GM12878 (cell line): Measurements from ENCODE around the gene F12. TPM values are rescaled to one million over a fixed set of nuclear protein-coding genes. Genes with fewer than 3 reads are reported as not detected.

Experiments used
- ATAC-seq: fragments of 200-7000 bp; cut with Tn5 transposase; 3 replicates; pipeline ENCODE4 v1.9.1; 2020; ENCODE audit warnings: mild to moderate bottlenecking, moderate library complexity
- BruUV-seq: library from RNA; stranded (reverse); fragments of 400-500 nt; replicated peaks from 2 replicates; lab custom pipeline; 2021; lab: Mats Ljungman, UMichigan
- CTCF ChIA-PET: fragments of 300-600 bp; sonication (Branson Sonifier 250); formaldehyde crosslinking; extraction: SDS; loops from one replicate; lab custom pipeline; 2021; ENCODE audit warnings: inconsistent platforms; lab: Yijun Ruan, JAX
- POLR2A ChIA-PET: fragments of 350-600 bp; formaldehyde crosslinking; extraction: SDS; loops from one replicate; lab custom pipeline; 2021; ENCODE audit warnings: inconsistent platforms; lab: Charles Lee
- RAD21 ChIA-PET: fragments of 300-600 bp; sonication (Branson Sonifier 250); formaldehyde crosslinking; loops from one replicate; lab custom pipeline; 2023; ENCODE audit warnings: antibody characterized with exemption; ENCODE audit not compliant: unreplicated experiment; lab: Charles Lee
- SMC1A ChIA-PET: fragments of 300-600 bp; sonication (Branson Sonifier 250); formaldehyde crosslinking; loops from one replicate; lab custom pipeline; 2023; ENCODE audit not compliant: unreplicated experiment, uncharacterized antibody; lab: Charles Lee
- DNase-seq: peaks from one replicate; pipeline ENCODE4 v3.0.0-alpha.2; 2011; ENCODE audit warnings: low read depth, low spot score
- FAIRE-seq: peaks from 3 replicates; lab custom pipeline; 2011; peaks lifted over from hg19 to GRCh38; lab: Jason Lieb, UNC
- H2AFZ ChIP-seq: 2 replicates; pipeline ENCODE4 v1.6.0; 2011; ENCODE audit warnings: low read depth, low read length, control low read depth; ENCODE audit not compliant: control insufficient read depth
- H3K27ac ChIP-seq: 2 replicates; pipeline ENCODE4 v1.5.1; 2011; ENCODE audit warnings: control low read depth; ENCODE audit not compliant: control insufficient read depth, insufficient read depth
- H3K27me3 ChIP-seq, 2 experiments: replicated peaks in 1 of 2; 2 replicates each; pipeline versions ENCODE4 v1.6.0 to v1.6.1; 2011; ENCODE audit warnings: low read length in 1 of 2; ENCODE audit not compliant: control insufficient read depth in 2 of 2, insufficient read depth in 2 of 2
- H3K36me3 ChIP-seq, 2 experiments: 2 replicates each; pipeline ENCODE4 v1.5.1; 2011; ENCODE audit warnings: low read length in 1 of 2; ENCODE audit not compliant: control insufficient read depth in 2 of 2, insufficient read depth in 2 of 2
- H3K4me1 ChIP-seq: 2 replicates; pipeline ENCODE4 v1.6.1; 2011; ENCODE audit warnings: mild to moderate bottlenecking, low read length, moderate library complexity, mixed read lengths; ENCODE audit not compliant: control insufficient read depth, insufficient read depth
- H3K4me2 ChIP-seq: 2 replicates; pipeline ENCODE4 v1.6.0; 2011; ENCODE audit warnings: control low read depth; ENCODE audit not compliant: control insufficient read depth, insufficient read depth
- H3K4me3 ChIP-seq: fragments of 200-600 bp; sonication (generic); 2 replicates; pipeline ENCODE4 v1.5.1; 2016
- H3K79me2 ChIP-seq: 2 replicates; pipeline ENCODE4 v1.6.0; 2011; ENCODE audit warnings: low read length; ENCODE audit not compliant: control insufficient read depth, insufficient read depth
- H3K9ac ChIP-seq: 2 replicates; pipeline ENCODE4 v1.8.0; 2011; ENCODE audit warnings: low read length, control low read depth, mixed read lengths; ENCODE audit not compliant: control insufficient read depth, insufficient read depth
- H3K9me3 ChIP-seq: replicated peaks from 3 replicates; pipeline ENCODE4 v1.5.1; 2011; ENCODE audit warnings: mild to moderate bottlenecking, low read length; ENCODE audit not compliant: control insufficient read depth, insufficient read depth
- H4K20me1 ChIP-seq: 2 replicates; pipeline ENCODE4 v1.6.0; 2011; ENCODE audit not compliant: control insufficient read depth, insufficient read depth
- ASH2L ChIP-seq: fragments of 300-600, 200-600 bp; sonication (generic); IDR thresholded peaks from 2 replicates; pipeline ENCODE4 v1.6.1; 2017; ENCODE audit warnings: low read depth, mild to moderate bottlenecking, borderline replicate concordance
- DPF2 ChIP-seq: fragments of 450-650 bp; IDR thresholded peaks from 2 replicates; pipeline ENCODE4 v1.6.1; 2017; ENCODE audit warnings: mild to moderate bottlenecking
- ESRRA ChIP-seq: IDR thresholded peaks from 2 replicates; pipeline ENCODE4 v1.6.1; 2012; ENCODE audit warnings: mild to moderate bottlenecking, low read length, improper control_type of control experiment
- ETV6 ChIP-seq, 2 experiments: fragments of 450-650 bp in 1 of 2; IDR thresholded peaks in 1 of 2; conservative IDR thresholded peaks in 1 of 2; 2 replicates each; pipeline ENCODE4 v1.6.1; 2014; ENCODE audit warnings: antibody characterized with exemption in 1 of 2, borderline replicate concordance in 1 of 2, low read depth in 1 of 2, mild to moderate bottlenecking in 1 of 2, moderate library complexity in 1 of 2
- HCFC1 ChIP-seq: fragments of 150-350 bp; IDR thresholded peaks from 2 replicates; pipeline ENCODE4 v1.6.1; 2014; ENCODE audit warnings: low read length
- NFXL1 ChIP-seq: fragments of 450-650 bp; IDR thresholded peaks from 2 replicates; pipeline ENCODE4 v1.6.1; 2017; ENCODE audit warnings: antibody characterized with exemption, mild to moderate bottlenecking, borderline replicate concordance
- RB1 ChIP-seq: fragments of 450-650 bp; formaldehyde crosslinking; IDR thresholded peaks from 2 replicates; pipeline ENCODE4 v1.6.1; 2017; ENCODE audit warnings: mild to moderate bottlenecking, borderline replicate concordance
- RFX5 ChIP-seq: IDR thresholded peaks from 2 replicates; pipeline ENCODE4 v1.6.1; 2011; ENCODE audit warnings: low read depth, low read length, improper control_type of control experiment
- RUNX3 ChIP-seq: IDR thresholded peaks from 2 replicates; pipeline ENCODE4 v1.6.1; 2012; ENCODE audit warnings: low read length, inconsistent platforms
- SMC3 ChIP-seq: IDR thresholded peaks from 2 replicates; pipeline ENCODE4 v1.6.1; 2011; ENCODE audit warnings: low read length, improper control_type of control experiment, borderline replicate concordance
- SPI1 ChIP-seq: IDR thresholded peaks from 2 replicates; pipeline ENCODE4 v1.6.1; 2011; ENCODE audit warnings: low read depth, mild to moderate bottlenecking, low read length, moderate library complexity, borderline replicate concordance; ENCODE audit not compliant: insufficient read depth
- SRF ChIP-seq, 2 experiments: IDR thresholded peaks; 2 replicates each; pipeline ENCODE4 v1.6.1; 2011; ENCODE audit warnings: low read depth in 2 of 2, low read length in 2 of 2, mild to moderate bottlenecking in 1 of 2, moderate library complexity in 1 of 2
- STAT3 ChIP-seq: IDR thresholded peaks from 2 replicates; pipeline ENCODE4 v1.6.1; 2011; ENCODE audit warnings: low read depth, low read length, improper control_type of control experiment
- WRNIP1 ChIP-seq: IDR thresholded peaks from 2 replicates; pipeline ENCODE4 v1.6.1; 2011; ENCODE audit warnings: low read depth, low read length, improper control_type of control experiment, borderline replicate concordance
- YY1 ChIP-seq: IDR thresholded peaks from 2 replicates; pipeline ENCODE4 v1.6.1; 2011; ENCODE audit warnings: low read depth, mild to moderate bottlenecking, low read length
- WGBS: methylation state at CpG from one replicate; pipeline ENCODE4 v1.1.6; 2016; ENCODE audit warnings: low lambda C conversion rate; ENCODE audit not compliant: insufficient replicate concordance, insufficient coverage; ENCODE audit errors: missing lambda C conversion rate; 5-methylcytosine and 5-hydroxymethylcytosine counted together
- in situ Hi-C: fragments of 300-500 bp; cut with MboI; formaldehyde crosslinking; loops from 9 replicates; pipeline ENCODE4 v1.14.3; 2018; ENCODE audit warnings: mixed read lengths
- intact Hi-C: fragments of 100-400 bp; cut with micrococcal nuclease; formaldehyde crosslinking; loops from one replicate; pipeline ENCODE4 v1.14.2; 2022; ENCODE audit not compliant: unreplicated experiment
- polyA plus RNA-seq, 11 experiments: library from polyadenylated mRNA; depleted of rRNA in 4 of 11; unstranded in 6 of 11; stranded (reverse) in 5 of 11; fragments of >200 nt; fragmentation: Nextera tagmentation in 4 of 11; fragmentation: Illumina TruSeq in 1 of 11; extraction: Ambion mirVana in 4 of 11; extraction: Trizol in 1 of 11; gene quantifications; 1 replicate in 1 of 11; 2 replicates in 10 of 11; pipeline versions ENCODE4 v1.2.1 to v1.2.3, GENCODE V29; 2011 to 2016; ENCODE audit warnings: inconsistent platforms in 2 of 11, missing spikeins in 2 of 11, low read depth in 1 of 11
- total RNA-seq, 4 experiments: library from RNA; depleted of rRNA in 3 of 4; stranded (reverse); fragments of >200 nt in 3 of 4; fragmentation: Illumina TruSeq in 1 of 4; extraction: Trizol in 1 of 4; gene quantifications; 2 replicates each; pipeline versions ENCODE4 v1.2.1 to v1.2.3, GENCODE V29; 2013 to 2021
- TF ChIP-seq, protein P1 (sequence below): fragments of 450-650 bp; IDR thresholded peaks from 2 replicates; pipeline ENCODE4 v1.6.1; 2017; ENCODE audit warnings: mild to moderate bottlenecking, moderate library complexity
- TF ChIP-seq, protein P2 (sequence below): IDR thresholded peaks from 2 replicates; pipeline ENCODE4 v1.6.1; 2011; ENCODE audit warnings: borderline replicate concordance, low read depth, mild to moderate bottlenecking, moderate library complexity, low read length; ENCODE audit not compliant: insufficient read depth, poor library complexity, severe bottlenecking

Gene F12
- total and polyA plus RNA-seq, 10 of the 15 experiments (the other 5 are each of a cell fraction or from before 2014, with no cell fraction given), result 0.25 to 11.3 (median 5.5) TPM

DNA sequence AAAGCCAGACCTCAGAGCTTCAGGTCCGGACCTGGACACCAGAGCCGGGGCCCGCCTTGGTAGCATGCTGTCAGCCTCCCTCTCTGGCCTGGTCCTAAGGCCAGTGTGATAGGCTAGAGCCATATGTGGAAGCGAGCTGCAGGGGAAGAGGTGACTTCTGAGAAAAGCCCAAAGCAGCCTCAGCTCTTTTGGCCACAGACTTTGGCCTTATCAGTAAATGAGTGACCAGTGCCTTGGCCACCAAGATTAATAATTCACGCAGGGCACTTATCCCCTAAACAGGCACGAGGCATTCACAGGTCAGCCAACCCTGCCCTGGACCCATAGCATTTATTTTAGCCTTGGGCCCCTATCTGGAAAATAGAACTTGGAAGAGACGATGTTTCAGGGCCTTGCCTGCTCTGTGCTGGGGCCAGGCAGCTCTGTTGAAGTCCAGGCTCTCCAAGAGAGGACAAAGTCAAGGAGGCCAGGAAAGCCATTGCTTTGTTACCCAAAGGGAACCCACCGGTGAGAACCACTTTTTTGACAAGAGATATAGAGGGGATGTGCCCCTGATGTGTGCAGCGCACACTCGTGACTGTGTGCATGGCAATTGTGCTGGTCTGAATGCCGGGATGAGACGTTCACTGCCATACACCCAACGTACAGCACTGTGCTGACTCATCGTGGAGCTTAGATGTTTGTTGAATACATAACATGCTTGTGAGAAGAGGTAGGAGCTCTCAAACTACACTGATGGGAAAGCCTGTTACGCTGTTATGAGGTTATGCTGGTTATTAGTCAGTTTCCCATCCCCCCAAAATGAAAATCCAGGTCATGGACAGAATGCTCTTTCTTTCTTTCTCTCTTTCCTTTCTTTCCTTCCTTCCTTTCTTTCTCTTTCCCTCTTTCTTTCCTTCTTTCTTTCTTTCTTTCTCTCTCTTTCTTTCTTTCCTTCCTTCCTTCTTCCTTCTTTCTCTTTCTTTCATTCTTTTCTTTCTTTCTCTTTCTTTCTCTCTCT is 30.2 kb downstream of the F12 start:
- H3K36me3 ChIP-seq, result no peaks in the 10 kb centered on the region
- intact Hi-C loops (no loop called here), in situ Hi-C loops (loop anchor here (25.0 kb wide), 1 partner anchor 1342 kb away; no protein-coding TSS in a partner anchor)
- ATAC-seq (peak; percentile 80), DNase-seq (no peak), FAIRE-seq (peak; percentile 59)
- RAD21 ChIA-PET, result interaction anchor here (0.6 to 2.5 kb wide), 8 partner anchors 9 to 66 kb away, joined by 3 to 25 read pairs (median 4); partner anchors contain the start of gene LMAN2
- SMC1A ChIA-PET, result interaction anchor here (0.6 to 2.5 kb wide), 7 partner anchors 10 to 61 kb away, joined by 3 to 19 read pairs (median 5); no protein-coding TSS in a partner anchor
- WGBS, result 52% methylated on average over 15 of the region's 15 CpGs
- POLR2A ChIA-PET, result interaction anchor here (1.0 to 2.1 kb wide), 7 partner anchors 8 to 60 kb away, joined by 3 to 14 read pairs (median 5); no protein-coding TSS in a partner anchor
- H2AFZ ChIP-seq, result peak overlapping the region; percentile 33; the same call in 1 of the 2 replicates
- H3K9me3 ChIP-seq, result no peaks in the 10 kb centered on the region
- H3K27me3 ChIP-seq, result no peaks in the 10 kb centered on the region
- no TSS peak for BruUV-seq
- no peak overlapping the region for H3K4me2 ChIP-seq
- H3K79me2 ChIP-seq, result no peaks in the 10 kb centered on the region
- CTCF ChIA-PET, result interaction anchor here (0.6 to 5.8 kb wide), 13 partner anchors 9 to 808 kb away, joined by 3 to 45 read pairs (median 3); partner anchors contain the start of gene LMAN2
- no peak overlapping the region for H3K4me3 ChIP-seq
- no peaks in the 10 kb centered on the region for H4K20me1 ChIP-seq
- peak overlapping the region; percentile 33; the same call in 1 of the 2 replicates for H3K27ac ChIP-seq
- peaks cover 6% of the 10 kb centered on the region for H3K4me1 ChIP-seq
- no peak overlapping the region for H3K9ac ChIP-seq
- TF ChIP-seq, protein P1, sequence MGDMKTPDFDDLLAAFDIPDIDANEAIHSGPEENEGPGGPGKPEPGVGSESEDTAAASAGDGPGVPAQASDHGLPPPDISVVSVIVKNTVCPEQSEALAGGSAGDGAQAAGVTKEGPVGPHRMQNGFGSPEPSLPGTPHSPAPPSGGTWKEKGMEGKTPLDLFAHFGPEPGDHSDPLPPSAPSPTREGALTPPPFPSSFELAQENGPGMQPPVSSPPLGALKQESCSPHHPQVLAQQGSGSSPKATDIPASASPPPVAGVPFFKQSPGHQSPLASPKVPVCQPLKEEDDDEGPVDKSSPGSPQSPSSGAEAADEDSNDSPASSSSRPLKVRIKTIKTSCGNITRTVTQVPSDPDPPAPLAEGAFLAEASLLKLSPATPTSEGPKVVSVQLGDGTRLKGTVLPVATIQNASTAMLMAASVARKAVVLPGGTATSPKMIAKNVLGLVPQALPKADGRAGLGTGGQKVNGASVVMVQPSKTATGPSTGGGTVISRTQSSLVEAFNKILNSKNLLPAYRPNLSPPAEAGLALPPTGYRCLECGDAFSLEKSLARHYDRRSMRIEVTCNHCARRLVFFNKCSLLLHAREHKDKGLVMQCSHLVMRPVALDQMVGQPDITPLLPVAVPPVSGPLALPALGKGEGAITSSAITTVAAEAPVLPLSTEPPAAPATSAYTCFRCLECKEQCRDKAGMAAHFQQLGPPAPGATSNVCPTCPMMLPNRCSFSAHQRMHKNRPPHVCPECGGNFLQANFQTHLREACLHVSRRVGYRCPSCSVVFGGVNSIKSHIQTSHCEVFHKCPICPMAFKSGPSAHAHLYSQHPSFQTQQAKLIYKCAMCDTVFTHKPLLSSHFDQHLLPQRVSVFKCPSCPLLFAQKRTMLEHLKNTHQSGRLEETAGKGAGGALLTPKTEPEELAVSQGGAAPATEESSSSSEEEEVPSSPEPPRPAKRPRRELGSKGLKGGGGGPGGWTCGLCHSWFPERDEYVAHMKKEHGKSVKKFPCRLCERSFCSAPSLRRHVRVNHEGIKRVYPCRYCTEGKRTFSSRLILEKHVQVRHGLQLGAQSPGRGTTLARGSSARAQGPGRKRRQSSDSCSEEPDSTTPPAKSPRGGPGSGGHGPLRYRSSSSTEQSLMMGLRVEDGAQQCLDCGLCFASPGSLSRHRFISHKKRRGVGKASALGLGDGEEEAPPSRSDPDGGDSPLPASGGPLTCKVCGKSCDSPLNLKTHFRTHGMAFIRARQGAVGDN, result peak; percentile 51; the same call in 1 of the 2 replicates
- TF ChIP-seq, protein P2, sequence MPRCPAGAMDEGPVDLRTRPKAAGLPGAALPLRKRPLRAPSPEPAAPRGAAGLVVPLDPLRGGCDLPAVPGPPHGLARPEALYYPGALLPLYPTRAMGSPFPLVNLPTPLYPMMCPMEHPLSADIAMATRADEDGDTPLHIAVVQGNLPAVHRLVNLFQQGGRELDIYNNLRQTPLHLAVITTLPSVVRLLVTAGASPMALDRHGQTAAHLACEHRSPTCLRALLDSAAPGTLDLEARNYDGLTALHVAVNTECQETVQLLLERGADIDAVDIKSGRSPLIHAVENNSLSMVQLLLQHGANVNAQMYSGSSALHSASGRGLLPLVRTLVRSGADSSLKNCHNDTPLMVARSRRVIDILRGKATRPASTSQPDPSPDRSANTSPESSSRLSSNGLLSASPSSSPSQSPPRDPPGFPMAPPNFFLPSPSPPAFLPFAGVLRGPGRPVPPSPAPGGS, result peak; percentile 68
- TF ChIP-seq RB1 (no peak), SMC3 (no peak), NFXL1 (no peak), YY1 (no peak), RFX5 (no peak), HCFC1 (no peak), ASH2L (no peak), ESRRA (no peak), SRF (IDR thresholded peaks at IDR 0.05; ENCODE audit: low read depth in 2 of 2, low read length in 2 of 2) (0 out of 4 replicates have a peak, but pooled peaks of 1 of the 2 experiments have one; percentile 27), DPF2 (no peak), ETV6 (conservative IDR thresholded peaks at IDR 0.05 in 1 of 2, IDR thresholded peaks at IDR 0.05 in 1 of 2; ENCODE audit: borderline replicate concordance in 1 of 2, low read depth in 1 of 2) (peak in 1 of 2 experiments; percentile 70; a peak in 1 of 4 replicates), STAT3 (no peak), SPI1 (no peak), RUNX3 (peak; percentile 75), WRNIP1 (no peak)
